K562 (cell line): ENCODE results near the gene AREL1. TPM values are rescaled to one million over a fixed set of nuclear protein-coding genes. Genes with fewer than 3 reads are reported as not detected.
A peak's percentile ranks its signal among the peaks of the same experiment; 100 is the strongest.

Experiments
- CTBP1 ChIP-seq: fragments of 450-650 bp; IDR thresholded peaks from 2 replicates; pipeline ENCODE4 v1.6.1; 2016; ENCODE audit warnings: borderline replicate concordance
- EP300 ChIP-seq: IDR thresholded peaks from 2 replicates; pipeline ENCODE4 v1.6.1; 2012; ENCODE audit warnings: low read length, improper control_type of control experiment
- FOXA3 ChIP-seq, 2 experiments: fragments of 450-650 bp in 1 of 2; sonication (generic) in 1 of 2; formaldehyde crosslinking; IDR thresholded peaks in 1 of 2; conservative IDR thresholded peaks in 1 of 2; 2 replicates each; pipeline versions ENCODE4 v1.4.0 to v1.8.0; 2020 to 2022; ENCODE audit warnings: mild to moderate bottlenecking in 2 of 2, missing genetic modification reagents in 1 of 2
- GATA2 ChIP-seq: sonication (generic); formaldehyde crosslinking; IDR thresholded peaks from 2 replicates; pipeline ENCODE4 v1.4.0; 2020; ENCODE audit warnings: mild to moderate bottlenecking, missing genetic modification reagents
- HMG20A ChIP-seq: fragments of 450-650 bp; formaldehyde crosslinking; conservative IDR thresholded peaks from 2 replicates; pipeline ENCODE4 v1.4.0; 2020; ENCODE audit warnings: mild to moderate bottlenecking, mixed read lengths
- KDM1A ChIP-seq, 2 experiments: fragments of 450-650 bp; IDR thresholded peaks; 2 replicates each; pipeline ENCODE4 v1.6.1; 2016; ENCODE audit warnings: mild to moderate bottlenecking in 2 of 2
- NBN ChIP-seq: fragments of 450-650 bp; IDR thresholded peaks from 2 replicates; pipeline ENCODE4 v1.6.1; 2016; ENCODE audit warnings: low read depth, mild to moderate bottlenecking
- NCOR1 ChIP-seq: fragments of 450-650 bp; IDR thresholded peaks from 2 replicates; pipeline ENCODE4 v1.6.1; 2016; ENCODE audit warnings: mild to moderate bottlenecking, moderate library complexity
- RBBP5 ChIP-seq: fragments of 200-600 bp; sonication (generic); IDR thresholded peaks from 2 replicates; pipeline ENCODE4 v1.6.1; 2012; ENCODE audit warnings: borderline replicate concordance, mild to moderate bottlenecking, low read length, control low read depth, inconsistent platforms; ENCODE audit not compliant: insufficient read depth, poor library complexity, severe bottlenecking
- RCOR1 ChIP-seq, 2 experiments: IDR thresholded peaks; 2 replicates each; pipeline ENCODE4 v1.6.1; 2012; ENCODE audit warnings: low read depth in 2 of 2, low read length in 2 of 2, borderline replicate concordance in 1 of 2, improper control_type of control experiment in 1 of 2
- SMAD4 ChIP-seq: fragments of 250-450 bp; sonication (Bioruptor Pico); conservative IDR thresholded peaks from 2 replicates; pipeline ENCODE4 v1.8.0; 2021; ENCODE audit warnings: inconsistent platforms, mild to moderate bottlenecking, moderate library complexity
- SMARCA4 ChIP-seq: fragments of 450-650 bp; IDR thresholded peaks from 2 replicates; pipeline ENCODE4 v1.6.1; 2016
- SMARCB1 ChIP-seq: IDR thresholded peaks from 2 replicates; pipeline ENCODE4 v1.6.1; 2011; ENCODE audit warnings: improper control_type of control experiment, low read depth; ENCODE audit not compliant: insufficient read length
- SRSF7 ChIP-seq: fragments of 200-400 bp; formaldehyde crosslinking; optimal IDR thresholded peaks from 2 replicates; pipeline ENCODE3; 2017; ENCODE audit warnings: mild to moderate bottlenecking, low read depth, low read length
- TEAD4 ChIP-seq, 2 experiments: sonication (generic) in 1 of 2; formaldehyde crosslinking in 1 of 2; IDR thresholded peaks; 2 replicates each; pipeline versions ENCODE4 v1.6.1 to v1.8.0; 2012 to 2022; ENCODE audit warnings: borderline replicate concordance in 1 of 2, inconsistent platforms in 1 of 2, low read length in 1 of 2, mild to moderate bottlenecking in 1 of 2, missing genetic modification reagents in 1 of 2
- ZFPM2 ChIP-seq: fragments of 250-450 bp; sonication (Bioruptor Pico); IDR thresholded peaks from 2 replicates; pipeline ENCODE4 v1.5.1; 2022; ENCODE audit warnings: mild to moderate bottlenecking
- ZNF146 ChIP-seq: IDR thresholded peaks from one replicate; pipeline ENCODE4 v1.6.1; 2018; ENCODE audit warnings: missing compliant biosample characterization; ENCODE audit not compliant: unreplicated experiment
- polyA plus RNA-seq, 8 experiments: library from polyadenylated mRNA; depleted of rRNA in 4 of 8; stranded (reverse) in 5 of 8; unstranded in 3 of 8; fragments of >200 nt; fragmentation: Nextera tagmentation in 2 of 8; fragmentation: Illumina TruSeq in 1 of 8; extraction: Ambion mirVana in 2 of 8; extraction: Trizol in 1 of 8; gene quantifications; 2 replicates each; pipeline versions ENCODE4 v1.2.1 to v1.2.3, GENCODE V29; 2011 to 2014; ENCODE audit warnings: inconsistent platforms in 1 of 8, missing spikeins in 1 of 8
- total RNA-seq, 7 experiments: library from RNA; depleted of rRNA in 6 of 7; stranded (reverse); fragments of >200 nt in 6 of 7; fragmentation: Illumina TruSeq in 2 of 7; extraction: Trizol in 2 of 7; gene quantifications; 2 replicates each; pipeline versions ENCODE4 v1.2.1 to v1.2.3, GENCODE V29; 2011 to 2021; ENCODE audit warnings: low replicate concordance in 1 of 7
- TF ChIP-seq, protein P1 (sequence below): IDR thresholded peaks from 2 replicates; pipeline ENCODE4 v1.6.1; 2016; ENCODE audit warnings: missing genetic modification characterization, missing compliant biosample characterization
- TF ChIP-seq, protein P2 (sequence below): sonication (generic); formaldehyde crosslinking; IDR thresholded peaks from 2 replicates; pipeline ENCODE4 v1.8.1; 2023; ENCODE audit warnings: mild to moderate bottlenecking, missing genetic modification reagents
- TF ChIP-seq, protein P3 (sequence below): fragments of 250-450 bp; sonication (Bioruptor Pico); IDR thresholded peaks from 2 replicates; pipeline ENCODE4 v1.8.0; 2021; ENCODE audit warnings: borderline replicate concordance, mild to moderate bottlenecking, moderate library complexity; ENCODE audit not compliant: poor library complexity, severe bottlenecking
- TF ChIP-seq, protein P4 (sequence below): sonication (generic); formaldehyde crosslinking; IDR thresholded peaks from 2 replicates; pipeline ENCODE4 v1.9.0; 2022; ENCODE audit warnings: mild to moderate bottlenecking, missing genetic modification reagents
- TF ChIP-seq, protein P5 (sequence below): conservative IDR thresholded peaks from 2 replicates; pipeline ENCODE4 v1.6.1; 2011; ENCODE audit warnings: low read depth, mild to moderate bottlenecking, low read length; ENCODE audit not compliant: control insufficient read depth

Gene AREL1
- total and polyA plus RNA-seq, 9 of the 15 experiments (the other 6 are each of a cell fraction or from before 2014, with no cell fraction given) = 6.0 to 24.8 (median 16.6) TPM

DNA sequence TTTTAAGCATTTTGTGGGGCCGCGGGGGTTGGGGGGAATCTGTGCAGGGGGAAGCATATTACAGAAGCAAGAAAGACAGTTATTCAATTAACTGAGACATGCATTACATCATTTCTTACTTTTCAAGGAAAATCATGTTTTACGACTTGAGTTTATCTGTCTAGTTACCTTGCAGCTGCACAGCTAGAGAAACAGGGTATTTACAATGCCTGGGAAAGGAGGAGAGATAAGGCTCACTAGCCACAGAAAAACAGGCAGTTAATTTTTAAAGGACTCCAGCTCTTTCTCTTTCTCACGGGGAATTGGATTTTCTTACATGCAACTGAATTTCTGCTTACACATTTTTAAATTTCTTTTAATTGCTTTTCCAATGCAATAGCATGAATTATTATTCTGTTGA is 22.2 kb upstream of the AREL1 start (continued):
- TF ChIP-seq, protein P1, sequence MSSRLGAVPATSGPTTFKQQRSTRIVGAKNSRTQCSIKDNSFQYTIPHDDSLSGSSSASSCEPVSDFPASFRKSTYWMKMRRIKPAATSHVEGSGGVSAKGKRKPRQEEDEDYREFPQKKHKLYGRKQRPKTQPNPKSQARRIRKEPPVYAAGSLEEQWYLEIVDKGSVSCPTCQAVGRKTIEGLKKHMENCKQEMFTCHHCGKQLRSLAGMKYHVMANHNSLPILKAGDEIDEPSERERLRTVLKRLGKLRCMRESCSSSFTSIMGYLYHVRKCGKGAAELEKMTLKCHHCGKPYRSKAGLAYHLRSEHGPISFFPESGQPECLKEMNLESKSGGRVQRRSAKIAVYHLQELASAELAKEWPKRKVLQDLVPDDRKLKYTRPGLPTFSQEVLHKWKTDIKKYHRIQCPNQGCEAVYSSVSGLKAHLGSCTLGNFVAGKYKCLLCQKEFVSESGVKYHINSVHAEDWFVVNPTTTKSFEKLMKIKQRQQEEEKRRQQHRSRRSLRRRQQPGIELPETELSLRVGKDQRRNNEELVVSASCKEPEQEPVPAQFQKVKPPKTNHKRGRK (tag) = 0 out of 2 replicates have a peak, but pooled peaks have one; percentile 12
- TF ChIP-seq FOXA3 (CRISPR knock-in tag; conservative IDR thresholded peaks at IDR 0.05 in 1 of 2, IDR thresholded peaks at IDR 0.05 in 1 of 2) = peak; percentile 98 to 99
- TF ChIP-seq TEAD4 (IDR thresholded peaks at IDR 0.05; ENCODE audit: low read length) = peak; percentile 90
- no peak for TF ChIP-seq TEAD4 (CRISPR knock-in tag; IDR thresholded peaks at IDR 0.05; ENCODE audit: borderline replicate concordance)
- TF ChIP-seq, protein P2, sequence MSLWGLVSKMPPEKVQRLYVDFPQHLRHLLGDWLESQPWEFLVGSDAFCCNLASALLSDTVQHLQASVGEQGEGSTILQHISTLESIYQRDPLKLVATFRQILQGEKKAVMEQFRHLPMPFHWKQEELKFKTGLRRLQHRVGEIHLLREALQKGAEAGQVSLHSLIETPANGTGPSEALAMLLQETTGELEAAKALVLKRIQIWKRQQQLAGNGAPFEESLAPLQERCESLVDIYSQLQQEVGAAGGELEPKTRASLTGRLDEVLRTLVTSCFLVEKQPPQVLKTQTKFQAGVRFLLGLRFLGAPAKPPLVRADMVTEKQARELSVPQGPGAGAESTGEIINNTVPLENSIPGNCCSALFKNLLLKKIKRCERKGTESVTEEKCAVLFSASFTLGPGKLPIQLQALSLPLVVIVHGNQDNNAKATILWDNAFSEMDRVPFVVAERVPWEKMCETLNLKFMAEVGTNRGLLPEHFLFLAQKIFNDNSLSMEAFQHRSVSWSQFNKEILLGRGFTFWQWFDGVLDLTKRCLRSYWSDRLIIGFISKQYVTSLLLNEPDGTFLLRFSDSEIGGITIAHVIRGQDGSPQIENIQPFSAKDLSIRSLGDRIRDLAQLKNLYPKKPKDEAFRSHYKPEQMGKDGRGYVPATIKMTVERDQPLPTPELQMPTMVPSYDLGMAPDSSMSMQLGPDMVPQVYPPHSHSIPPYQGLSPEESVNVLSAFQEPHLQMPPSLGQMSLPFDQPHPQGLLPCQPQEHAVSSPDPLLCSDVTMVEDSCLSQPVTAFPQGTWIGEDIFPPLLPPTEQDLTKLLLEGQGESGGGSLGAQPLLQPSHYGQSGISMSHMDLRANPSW = no peak
- no peak for TF ChIP-seq SRSF7
- TF ChIP-seq KDM1A (IDR thresholded peaks at IDR 0.05) = peak; percentile 93 to 97
- TF ChIP-seq CTBP1 = no peak
- TF ChIP-seq EP300 = peak; percentile 83
- TF ChIP-seq, protein P3, sequence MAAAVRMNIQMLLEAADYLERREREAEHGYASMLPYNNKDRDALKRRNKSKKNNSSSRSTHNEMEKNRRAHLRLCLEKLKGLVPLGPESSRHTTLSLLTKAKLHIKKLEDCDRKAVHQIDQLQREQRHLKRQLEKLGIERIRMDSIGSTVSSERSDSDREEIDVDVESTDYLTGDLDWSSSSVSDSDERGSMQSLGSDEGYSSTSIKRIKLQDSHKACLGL (CRISPR knock-in tag) = no peak
- peak; percentile 90 for TF ChIP-seq SMAD4 (CRISPR knock-in tag)
- TF ChIP-seq ZFPM2 (CRISPR knock-in tag) = no peak
- TF ChIP-seq SMARCB1 = no peak
- TF ChIP-seq, protein P4, sequence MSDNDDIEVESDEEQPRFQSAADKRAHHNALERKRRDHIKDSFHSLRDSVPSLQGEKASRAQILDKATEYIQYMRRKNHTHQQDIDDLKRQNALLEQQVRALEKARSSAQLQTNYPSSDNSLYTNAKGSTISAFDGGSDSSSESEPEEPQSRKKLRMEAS = no peak
- peak; percentile 82 for TF ChIP-seq SMARCA4
- no peak for TF ChIP-seq ZNF146 (CRISPR knock-in tag)
- peak; percentile 88 for TF ChIP-seq GATA2 (CRISPR knock-in tag)
- TF ChIP-seq NBN = peak; percentile 20; the same call in 1 of the 2 replicates
- no peak for TF ChIP-seq RBBP5
- TF ChIP-seq, protein P5, sequence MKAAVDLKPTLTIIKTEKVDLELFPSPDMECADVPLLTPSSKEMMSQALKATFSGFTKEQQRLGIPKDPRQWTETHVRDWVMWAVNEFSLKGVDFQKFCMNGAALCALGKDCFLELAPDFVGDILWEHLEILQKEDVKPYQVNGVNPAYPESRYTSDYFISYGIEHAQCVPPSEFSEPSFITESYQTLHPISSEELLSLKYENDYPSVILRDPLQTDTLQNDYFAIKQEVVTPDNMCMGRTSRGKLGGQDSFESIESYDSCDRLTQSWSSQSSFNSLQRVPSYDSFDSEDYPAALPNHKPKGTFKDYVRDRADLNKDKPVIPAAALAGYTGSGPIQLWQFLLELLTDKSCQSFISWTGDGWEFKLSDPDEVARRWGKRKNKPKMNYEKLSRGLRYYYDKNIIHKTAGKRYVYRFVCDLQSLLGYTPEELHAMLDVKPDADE = no peak
- TF ChIP-seq NCOR1 = peak; percentile 87
- TF ChIP-seq HMG20A (CRISPR knock-in tag) = no peak
- TF ChIP-seq RCOR1 (IDR thresholded peaks at IDR 0.05; ENCODE audit: borderline replicate concordance in 1 of 2, low read depth in 2 of 2, low read length in 2 of 2) = peak; percentile 56 to 97; a peak in 3 of 4 replicates
